IPS-NIHi7 (cell line): ENCODE measurements around the gene CEACAM7.

Source experiments
- DNase-seq: peaks from one replicate; pipeline ENCODE4 v3.0.0; 2012; ENCODE audit warnings: mixed read lengths; ENCODE audit errors: extremely low spot score

Gene CEACAM7

DNA sequence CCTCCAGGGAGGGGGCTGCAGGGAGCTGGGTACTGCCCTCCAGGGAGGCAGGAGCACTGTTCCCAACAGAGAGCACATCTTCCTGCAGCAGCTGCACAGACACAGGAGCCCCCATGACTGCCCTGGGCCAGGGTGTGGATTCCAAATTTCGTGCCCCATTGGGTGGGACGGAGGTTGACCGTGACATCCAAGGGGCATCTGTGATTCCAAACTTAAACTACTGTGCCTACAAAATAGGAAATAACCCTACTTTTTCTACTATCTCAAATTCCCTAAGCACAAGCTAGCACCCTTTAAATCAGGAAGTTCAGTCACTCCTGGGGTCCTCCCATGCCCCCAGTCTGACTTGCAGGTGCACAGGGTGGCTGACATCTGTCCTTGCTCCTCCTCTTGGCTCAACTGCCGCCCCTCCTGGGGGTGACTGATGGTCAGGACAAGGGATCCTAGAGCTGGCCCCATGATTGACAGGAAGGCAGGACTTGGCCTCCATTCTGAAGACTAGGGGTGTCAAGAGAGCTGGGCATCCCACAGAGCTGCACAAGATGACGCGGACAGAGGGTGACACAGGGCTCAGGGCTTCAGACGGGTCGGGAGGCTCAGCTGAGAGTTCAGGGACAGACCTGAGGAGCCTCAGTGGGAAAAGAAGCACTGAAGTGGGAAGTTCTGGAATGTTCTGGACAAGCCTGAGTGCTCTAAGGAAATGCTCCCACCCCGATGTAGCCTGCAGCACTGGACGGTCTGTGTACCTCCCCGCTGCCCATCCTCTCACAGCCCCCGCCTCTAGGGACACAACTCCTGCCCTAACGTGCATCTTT, 12.5 kb upstream of the CEACAM7 start:
- DNase-seq: no peak

DNA sequence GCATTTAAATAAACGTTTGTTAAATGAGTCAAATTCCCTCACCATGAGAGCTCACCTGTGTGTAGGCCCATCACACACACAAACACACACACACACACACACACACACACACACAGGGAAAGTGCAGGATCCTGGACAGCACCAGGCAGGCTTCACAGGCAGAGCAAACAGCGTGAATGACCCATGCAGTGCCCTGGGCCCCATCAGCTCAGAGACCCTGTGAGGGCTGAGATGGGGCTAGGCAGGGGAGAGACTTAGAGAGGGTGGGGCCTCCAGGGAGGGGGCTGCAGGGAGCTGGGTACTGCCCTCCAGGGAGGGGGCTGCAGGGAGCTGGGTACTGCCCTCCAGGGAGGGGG, 11.9 kb upstream of the CEACAM7 start:
- DNase-seq: no peak

DNA sequence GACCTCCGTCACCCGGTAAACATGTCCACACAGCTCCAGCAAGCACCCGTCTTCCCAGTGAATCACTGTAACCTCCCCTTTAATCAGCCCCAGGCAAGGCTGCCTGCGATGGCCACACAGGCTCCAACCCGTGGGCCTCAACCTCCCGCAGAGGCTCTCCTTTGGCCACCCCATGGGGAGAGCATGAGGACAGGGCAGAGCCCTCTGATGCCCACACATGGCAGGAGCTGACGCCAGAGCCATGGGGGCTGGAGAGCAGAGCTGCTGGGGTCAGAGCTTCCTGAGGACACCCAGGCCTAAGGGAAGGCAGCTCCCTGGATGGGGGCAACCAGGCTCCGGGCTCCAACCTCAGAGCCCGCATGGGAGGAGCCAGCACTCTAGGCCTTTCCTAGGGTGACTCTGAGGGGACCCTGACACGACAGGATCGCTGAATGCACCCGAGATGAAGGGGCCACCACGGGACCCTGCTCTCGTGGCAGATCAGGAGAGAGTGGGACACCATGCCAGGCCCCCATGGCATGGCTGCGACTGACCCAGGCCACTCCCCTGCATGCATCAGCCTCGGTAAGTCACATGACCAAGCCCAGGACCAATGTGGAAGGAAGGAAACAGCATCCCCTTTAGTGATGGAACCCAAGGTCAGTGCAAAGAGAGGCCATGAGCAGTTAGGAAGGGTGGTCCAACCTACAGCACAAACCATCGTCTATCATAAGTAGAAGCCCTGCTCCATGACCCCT, 11.3 kb upstream of the CEACAM7 start:
- DNase-seq: no peak

DNA sequence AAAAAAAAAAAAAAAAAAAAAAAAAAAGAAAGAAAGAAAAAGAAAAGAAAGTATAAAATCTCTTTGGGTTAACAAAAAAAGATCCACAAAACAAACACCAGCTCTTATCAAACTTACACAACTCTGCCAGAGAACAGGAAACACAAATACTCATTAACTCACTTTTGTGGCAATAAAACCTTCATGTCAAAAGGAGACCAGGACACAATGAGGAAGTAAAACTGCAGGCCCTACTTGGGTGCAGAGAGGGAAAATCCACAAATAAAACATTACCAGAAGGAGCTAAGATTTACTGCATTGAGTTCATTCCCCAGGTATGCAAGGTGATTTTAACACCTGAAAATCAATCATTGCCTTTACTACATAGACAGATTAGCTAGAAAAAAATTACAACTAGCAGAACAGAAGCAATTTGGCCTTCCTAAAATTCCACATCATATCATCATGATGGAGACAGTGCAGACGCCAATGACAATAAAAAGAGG, 10.7 kb upstream of the CEACAM7 start:
- no peak for DNase-seq

DNA sequence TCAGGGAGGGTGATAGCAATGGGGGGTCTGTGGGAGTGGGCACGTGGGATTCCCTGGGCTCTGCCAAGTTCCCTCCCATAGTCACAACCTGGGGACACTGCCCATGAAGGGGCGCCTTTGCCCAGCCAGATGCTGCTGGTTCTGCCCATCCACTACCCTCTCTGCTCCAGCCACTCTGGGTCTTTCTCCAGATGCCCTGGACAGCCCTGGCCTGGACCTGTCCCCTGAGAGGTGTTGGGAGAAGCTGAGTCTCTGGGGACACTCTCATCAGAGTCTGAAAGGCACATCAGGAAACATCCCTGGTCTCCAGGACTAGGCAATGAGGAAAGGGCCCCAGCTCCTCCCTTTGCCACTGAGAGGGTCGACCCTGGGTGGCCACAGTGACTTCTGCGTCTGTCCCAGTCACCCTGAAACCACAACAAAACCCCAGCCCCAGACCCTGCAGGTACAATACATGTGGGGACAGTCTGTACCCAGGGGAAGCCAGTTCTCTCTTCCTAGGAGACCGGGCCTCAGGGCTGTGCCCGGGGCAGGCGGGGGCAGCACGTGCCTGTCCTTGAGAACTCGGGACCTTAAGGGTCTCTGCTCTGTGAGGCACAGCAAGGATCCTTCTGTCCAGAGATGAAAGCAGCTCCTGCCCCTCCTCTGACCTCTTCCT, 9.3 kb upstream of the CEACAM7 start:
- DNase-seq: no peak

DNA sequence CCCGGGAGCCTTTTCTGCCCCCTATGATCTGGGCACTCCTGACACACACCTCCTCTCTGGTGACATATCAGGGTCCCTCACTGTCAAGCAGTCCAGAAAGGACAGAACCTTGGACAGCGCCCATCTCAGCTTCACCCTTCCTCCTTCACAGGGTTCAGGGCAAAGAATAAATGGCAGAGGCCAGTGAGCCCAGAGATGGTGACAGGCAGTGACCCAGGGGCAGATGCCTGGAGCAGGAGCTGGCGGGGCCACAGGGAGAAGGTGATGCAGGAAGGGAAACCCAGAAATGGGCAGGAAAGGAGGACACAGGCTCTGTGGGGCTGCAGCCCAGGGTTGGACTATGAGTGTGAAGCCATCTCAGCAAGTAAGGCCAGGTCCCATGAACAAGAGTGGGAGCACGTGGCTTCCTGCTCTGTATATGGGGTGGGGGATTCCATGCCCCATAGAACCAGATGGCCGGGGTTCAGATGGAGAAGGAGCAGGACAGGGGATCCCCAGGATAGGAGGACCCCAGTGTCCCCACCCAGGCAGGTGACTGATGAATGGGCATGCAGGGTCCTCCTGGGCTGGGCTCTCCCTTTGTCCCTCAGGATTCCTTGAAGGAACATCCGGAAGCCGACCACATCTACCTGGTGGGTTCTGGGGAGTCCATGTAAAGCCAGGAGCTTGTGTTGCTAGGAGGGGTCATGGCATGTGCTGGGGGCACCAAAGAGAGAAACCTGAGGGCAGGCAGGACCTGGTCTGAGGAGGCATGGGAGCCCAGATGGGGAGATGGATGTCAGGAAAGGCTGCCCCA, 8.5 kb upstream of the CEACAM7 start:
- DNase-seq: peak; percentile 23

DNA sequence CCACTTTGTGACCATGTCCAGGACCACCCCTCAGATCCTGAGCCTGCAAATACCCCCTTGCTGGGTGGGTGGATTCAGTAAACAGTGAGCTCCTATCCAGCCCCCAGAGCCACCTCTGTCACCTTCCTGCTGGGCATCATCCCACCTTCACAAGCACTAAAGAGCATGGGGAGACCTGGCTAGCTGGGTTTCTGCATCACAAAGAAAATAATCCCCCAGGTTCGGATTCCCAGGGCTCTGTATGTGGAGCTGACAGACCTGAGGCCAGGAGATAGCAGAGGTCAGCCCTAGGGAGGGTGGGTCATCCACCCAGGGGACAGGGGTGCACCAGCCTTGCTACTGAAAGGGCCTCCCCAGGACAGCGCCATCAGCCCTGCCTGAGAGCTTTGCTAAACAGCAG, 7.7 kb upstream of the CEACAM7 start:
- DNase-seq: no peak

DNA sequence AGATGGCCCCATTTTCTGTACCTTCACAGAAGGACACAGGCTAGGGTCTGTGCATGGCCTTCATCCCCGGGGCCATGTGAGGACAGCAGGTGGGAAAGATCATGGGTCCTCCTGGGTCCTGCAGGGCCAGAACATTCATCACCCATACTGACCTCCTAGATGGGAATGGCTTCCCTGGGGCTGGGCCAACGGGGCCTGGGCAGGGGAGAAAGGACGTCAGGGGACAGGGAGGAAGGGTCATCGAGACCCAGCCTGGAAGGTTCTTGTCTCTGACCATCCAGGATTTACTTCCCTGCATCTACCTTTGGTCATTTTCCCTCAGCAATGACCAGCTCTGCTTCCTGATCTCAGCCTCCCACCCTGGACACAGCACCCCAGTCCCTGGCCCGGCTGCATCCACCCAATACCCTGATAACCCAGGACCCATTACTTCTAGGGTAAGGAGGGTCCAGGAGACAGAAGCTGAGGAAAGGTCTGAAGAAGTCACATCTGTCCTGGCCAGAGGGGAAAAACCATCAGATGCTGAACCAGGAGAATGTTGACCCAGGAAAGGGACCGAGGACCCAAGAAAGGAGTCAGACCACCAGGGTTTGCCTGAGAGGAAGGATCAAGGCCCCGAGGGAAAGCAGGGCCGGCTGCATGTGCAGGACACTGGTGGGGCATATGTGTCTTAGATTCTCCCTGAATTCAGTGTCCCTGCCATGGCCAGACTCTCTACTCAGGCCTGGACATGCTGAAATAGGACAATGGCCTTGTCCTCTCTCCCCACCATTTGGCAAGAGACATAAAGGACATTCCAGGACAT, 7.0 kb upstream of the CEACAM7 start:
- DNase-seq: no peak

DNA sequence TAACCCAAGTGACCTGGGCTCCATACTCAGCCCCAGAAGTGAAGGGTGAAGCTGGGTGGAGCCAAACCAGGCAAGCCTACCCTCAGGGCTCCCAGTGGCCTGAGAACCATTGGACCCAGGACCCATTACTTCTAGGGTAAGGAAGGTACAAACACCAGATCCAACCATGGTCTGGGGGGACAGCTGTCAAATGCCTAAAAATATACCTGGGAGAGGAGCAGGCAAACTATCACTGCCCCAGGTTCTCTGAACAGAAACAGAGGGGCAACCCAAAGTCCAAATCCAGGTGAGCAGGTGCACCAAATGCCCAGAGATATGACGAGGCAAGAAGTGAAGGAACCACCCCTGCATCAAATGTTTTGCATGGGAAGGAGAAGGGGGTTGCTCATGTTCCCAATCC, 6.1 kb upstream of the CEACAM7 start:
- DNase-seq: no peak

DNA sequence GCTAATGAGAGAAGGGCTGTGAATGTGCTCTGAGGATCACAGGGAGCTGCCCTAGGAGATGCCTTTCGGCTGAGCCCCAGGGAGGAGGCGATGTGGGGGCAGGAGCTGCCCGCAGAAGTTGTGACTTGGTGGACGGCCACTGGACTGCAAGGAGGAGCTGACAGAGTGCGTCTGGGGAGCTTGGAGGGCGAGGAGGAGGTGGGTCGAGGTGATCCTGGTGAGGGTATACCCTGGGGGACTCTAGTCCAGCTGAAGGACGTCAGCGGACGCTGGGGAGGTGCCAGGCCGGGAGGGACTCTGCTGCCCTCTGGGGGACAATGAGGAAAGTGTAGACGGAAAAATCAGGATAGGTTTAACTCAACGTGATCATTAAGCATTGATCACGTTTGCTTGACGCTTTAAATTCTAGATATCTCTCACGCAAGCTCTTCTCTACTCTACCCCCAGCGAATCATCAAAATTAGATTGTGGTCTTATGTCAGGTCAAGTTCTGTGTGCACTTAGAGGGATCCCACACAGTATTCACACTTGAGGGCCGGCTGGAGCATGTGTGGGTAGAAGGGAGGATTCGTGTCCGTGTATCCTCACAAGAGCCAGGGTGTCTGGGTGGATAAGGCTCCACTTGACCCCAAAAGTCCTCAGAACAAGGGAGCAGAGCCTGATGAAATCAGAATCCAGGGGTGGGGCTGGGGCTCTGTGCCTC, 3.3 kb upstream of the CEACAM7 start:
- peak; percentile 71 for DNase-seq

DNA sequence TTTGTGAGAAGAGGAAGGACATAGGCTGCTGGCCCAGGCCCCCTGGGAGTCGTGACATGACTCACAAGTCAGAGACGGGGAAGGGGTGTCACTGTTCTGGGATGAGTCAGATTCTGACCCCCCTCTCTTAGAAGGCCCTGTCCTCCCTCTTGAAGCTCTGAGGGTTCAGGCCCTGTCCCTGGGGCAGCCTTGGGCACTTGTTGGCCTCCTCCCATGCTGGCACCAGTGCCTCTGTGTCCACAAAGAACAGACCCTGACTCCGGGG, 2.7 kb upstream of the CEACAM7 start:
- DNase-seq: no peak

DNA sequence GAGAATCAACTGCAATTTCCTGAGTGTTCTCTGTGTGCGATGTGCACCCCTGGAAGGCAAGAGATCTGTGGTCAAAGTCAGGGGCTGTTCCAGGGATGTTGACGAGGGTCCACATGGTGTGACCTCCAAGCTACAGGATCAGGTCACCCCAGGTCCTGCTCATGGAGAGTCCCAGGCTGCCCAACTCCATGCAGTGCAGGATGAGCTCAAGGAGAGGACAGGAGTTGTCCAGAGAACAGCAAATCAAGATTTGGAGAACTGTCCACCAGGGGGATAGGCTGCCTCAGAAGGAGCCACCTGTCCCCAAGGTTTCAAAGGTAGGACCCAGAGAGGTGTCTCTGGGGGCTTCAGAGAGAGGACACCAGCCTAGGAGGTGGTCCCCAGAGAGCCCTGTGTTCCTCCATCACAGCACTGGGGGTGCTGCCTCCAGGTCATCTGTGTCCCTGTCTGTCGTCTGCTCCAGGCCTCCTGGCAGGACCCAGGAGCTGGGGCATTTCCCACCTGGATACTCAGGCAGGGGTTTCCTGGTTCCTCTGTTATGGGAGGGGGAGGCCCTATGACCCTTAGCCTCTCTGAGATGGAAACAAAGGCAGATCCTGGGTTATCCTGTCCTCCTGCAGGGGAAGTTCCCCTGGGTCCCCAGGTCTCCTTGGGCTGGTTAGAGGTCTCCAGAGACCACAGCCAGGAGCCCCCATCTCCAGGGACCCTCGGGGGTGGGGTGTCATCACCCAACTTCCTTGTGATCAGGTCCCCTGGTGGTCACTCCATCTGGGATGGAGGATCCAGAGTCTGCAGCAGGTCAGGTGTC, 2.1 kb upstream of the CEACAM7 start:
- DNase-seq: no peak

DNA sequence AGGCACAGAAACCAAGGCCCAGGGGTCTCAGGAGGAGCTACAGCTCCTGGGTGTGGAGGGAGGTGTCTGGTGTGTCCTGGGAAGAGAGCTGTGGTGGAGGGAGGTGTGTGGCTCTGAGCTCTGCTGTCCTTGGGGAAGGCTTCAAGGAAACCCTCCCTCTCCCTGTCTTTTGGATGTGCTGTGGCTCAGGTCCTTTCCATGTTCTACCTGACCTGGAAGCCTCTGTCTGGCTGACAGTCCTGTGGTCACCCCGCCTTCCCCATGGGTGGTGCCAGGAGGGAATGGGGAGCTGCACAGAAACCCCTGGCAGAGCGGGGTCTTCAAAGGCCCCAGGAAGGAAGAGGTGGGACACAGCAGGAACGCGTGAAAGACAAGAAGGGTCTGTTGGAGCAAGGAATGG, 617 bp upstream of the CEACAM7 start:
- DNase-seq: no peak

DNA sequence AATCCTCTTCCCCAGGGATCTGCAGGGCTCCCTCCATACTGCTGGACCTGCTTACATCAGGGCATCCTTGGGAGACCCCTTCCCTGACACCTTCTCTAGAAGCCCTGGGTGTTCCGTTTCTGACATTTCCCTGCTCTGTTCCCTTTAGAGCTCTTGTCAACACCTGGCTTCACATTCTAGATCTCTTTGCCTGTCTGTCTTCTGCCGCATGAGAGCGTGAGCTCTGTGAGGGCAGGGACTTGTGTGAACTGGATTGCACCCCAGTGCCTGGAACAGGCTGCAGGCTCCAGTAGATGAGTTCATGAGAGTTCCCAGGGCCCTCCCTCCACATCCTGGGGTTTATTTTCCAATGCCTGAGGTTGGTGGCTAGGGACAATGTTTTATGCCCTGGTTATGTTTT, 651 bp downstream of the CEACAM7 start:
- no peak for DNase-seq

DNA sequence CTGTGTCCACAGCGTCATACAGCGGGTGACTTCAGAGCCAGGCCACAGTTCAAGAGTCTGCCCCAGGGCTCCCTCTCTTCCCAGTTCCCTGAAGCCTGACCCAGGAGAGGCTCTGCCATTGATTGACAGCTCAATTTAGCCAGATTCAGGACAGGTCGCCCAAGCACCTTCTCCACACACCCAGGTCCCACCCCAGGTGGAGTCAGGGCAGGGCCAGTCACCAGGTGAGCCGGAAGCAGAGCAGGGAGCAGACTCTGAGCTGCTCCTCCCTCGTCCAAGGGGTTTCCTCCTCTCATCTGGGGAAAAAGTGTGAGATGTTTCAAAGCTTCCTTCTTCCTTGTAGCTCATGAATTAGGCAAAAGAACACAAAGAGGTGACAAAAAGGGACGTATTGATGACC, 5.6 kb downstream of the CEACAM7 start:
- DNase-seq: no peak

DNA sequence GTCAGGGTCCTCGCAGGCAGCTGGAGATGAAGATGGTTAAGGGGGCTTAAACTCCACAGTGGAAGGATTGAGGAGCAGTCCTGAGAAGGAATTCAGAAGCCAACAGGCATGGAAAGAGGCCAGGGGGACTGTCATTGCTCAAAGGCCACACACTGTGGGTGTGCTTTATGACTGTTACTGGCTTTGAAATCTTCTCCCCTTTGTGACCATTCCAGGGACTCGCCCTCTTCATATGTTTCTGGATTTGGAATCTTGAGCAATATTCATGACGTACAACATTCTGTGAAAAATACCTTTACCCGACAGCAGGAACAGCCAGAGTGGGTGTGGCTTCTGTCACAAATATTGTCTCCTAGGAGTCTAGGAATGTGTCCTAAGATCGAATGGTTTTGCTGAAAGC, 16.6 kb downstream of the CEACAM7 start:
- DNase-seq: no peak

DNA sequence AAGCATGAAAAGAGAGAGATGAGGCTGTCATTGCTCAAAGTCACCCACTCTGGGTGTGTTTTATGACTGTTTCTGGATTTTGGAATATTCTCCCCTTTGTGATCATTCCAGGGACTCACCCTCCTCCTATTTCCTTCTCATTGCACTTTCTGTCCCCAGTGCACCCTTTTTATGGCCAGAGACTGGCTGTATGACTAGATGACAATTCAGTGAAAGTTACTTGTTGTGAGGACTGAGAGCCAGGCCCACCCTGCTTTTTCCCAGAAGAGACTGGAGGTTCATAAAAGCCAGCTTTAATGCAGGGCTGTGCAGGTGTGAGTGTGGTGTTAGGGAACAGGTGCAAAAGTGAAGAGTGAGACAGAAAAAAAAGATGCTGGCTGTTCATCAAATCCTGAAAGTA, 17.3 kb downstream of the CEACAM7 start:
- no peak for DNase-seq

DNA sequence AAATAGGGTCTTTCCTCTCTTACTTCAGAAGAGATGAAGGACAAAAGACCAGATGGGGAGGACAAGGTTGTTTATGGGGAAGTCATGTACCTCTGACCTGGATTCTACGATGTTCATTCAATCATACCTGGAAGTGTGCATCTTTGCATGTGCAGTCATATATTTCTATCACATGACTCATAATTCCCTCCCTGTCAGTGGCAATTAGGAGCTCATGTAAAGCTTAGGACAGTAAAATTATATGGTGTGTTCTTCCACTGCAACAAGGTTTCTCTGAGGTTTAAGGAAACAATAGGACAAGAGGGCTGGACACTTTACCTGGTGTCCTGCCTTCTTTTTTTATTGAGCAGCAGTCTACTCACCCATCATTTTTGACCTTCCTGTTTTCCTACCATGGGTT, 19.8 kb downstream of the CEACAM7 start:
- no peak for DNase-seq

DNA sequence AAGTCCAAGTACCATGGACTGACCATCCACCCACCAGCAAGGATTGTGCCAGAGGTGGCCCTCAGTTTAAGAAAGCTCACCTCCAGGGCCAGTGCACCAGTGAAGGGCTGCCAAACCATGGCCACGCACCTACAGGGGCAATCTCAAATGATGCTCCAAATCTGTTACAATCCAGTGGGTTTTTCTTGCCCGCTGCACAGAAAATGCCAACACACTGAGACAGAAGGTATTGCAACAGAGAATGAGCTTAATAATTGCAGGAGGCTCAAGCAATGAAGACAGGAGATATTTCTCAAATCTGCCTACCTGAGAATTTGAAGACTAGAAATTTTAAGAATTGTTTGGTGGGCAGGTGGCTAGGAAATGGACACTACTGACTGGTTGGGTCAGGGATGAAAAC, 22.0 kb downstream of the CEACAM7 start:
- DNase-seq: no peak

DNA sequence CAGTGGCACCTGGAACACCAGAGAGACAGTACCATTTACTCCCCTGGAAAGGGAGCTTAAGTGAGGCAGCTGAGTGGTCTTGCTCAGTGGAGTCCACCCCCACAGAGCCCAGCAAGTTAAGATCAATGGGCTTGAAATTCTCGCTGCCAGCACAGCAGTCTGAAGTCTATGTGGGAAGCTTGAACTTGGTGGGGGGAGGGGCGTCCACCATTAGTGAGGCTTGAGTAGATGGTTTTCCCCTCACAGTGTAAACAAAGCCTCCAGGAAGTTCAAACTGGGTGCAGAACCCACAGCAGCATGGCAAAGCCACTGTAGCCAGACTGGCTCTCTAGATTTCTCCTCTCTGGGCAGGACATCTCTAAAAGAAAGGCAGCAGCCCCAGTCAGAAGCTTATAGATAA, 30.9 kb downstream of the CEACAM7 start:
- no peak for DNase-seq
